ENCODE results near the gene PAQR6.

PAQR6 gene

DNA sequence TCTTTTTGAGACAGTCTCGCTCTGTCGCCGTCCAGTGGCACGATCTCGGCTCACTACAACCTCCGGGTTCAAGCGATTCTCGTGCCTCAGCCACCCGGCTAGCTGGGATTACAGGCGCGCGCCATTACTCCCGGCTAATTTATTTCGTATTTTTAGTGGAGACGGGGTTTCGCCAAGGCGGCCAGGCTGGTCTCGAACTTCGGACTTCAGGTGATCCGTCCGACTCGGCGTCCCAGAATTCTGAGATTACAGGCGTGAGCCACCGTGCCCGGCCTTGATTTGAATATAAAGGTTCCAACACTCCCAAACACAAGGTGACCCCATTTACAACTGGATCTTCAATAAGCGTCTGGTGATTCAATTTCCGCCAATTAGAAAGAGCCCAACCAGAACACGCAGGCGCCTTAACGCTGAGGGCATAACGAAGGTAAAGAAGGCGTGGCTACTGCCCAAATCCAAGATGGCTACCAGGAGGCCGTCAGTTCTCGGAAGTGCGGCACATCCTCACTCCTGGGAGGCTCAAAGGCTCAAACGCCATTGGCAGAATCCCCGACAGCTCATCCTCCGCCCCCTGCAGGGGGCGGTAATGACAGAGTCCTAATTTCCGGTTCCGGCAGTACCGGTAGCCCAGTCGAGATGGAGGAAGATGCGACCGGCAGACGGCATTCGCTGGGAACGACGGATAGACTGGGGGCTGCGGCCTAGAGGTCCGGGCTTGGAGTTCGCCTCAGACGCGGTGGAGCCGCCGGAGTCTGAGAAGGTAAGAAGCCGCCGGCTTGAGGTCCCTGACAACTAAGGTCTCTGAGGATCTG is 54.2 kb downstream of the PAQR6 start, which contains the start of gene SLC25A44:
Gene SLC25A44 (plus strand): TSS at position 617 of the 812 bp plus-strand sequence. CDS start 5,744 bp downstream, outside the sequence.
- peak; percentile 99 for DNase-seq (ENCODE audit: low spot score)

Measured in RKO (cell line).